ENCODE data around the gene KLHDC7B.

- no peak for TF ChIP-seq EZH2phosphoT487 (IDR thresholded peaks at IDR 0.05; ENCODE audit: borderline replicate concordance)
- TF ChIP-seq CTCF (conservative IDR thresholded peaks at IDR 0.05; ENCODE audit: low read length), result no peak
Observed at GRCh38 chr22:50584106-50585096, 38.7 kb downstream of the KLHDC7B start.

All from Loucy (cell line).